ENCODE measurements around the gene C16orf74.

C16orf74 gene

DNA sequence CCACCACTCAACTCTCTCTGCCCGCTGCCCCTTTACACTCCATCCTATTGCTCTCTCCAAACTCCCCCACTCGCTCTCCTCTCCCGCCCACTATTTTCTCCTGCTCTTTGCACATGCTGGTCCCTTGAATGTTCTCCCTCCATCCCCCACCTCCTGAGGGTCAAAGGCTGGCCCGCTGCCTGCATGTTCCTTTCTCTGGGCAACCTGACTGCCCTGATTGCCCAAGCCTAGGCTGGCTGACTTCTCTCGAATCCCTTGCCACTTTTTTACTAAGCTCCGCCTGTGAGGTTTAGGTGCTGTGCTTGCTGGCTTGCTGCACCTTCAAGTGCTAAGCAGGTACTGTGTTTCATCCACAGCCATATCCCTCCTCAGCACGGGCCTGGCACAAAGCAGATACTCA lies 45.7 kb upstream of the C16orf74 start:
- Histone ChIP-seq H3K4me1 (peaks cover 0 to 34% (median 22%) of the 10 kb centered on the region in 4 donors), H3K36me3 (peaks cover 3 to 49% (median 24%) of the 10 kb centered on the region in 3 donors), H3K27me3 (no peaks in the 10 kb centered on the region), H3K9me3 (no peaks in the 10 kb centered on the region), H3K27ac (no peak overlapping the region), H3K4me3 (no peak overlapping the region)
- TF ChIP-seq, protein P1, sequence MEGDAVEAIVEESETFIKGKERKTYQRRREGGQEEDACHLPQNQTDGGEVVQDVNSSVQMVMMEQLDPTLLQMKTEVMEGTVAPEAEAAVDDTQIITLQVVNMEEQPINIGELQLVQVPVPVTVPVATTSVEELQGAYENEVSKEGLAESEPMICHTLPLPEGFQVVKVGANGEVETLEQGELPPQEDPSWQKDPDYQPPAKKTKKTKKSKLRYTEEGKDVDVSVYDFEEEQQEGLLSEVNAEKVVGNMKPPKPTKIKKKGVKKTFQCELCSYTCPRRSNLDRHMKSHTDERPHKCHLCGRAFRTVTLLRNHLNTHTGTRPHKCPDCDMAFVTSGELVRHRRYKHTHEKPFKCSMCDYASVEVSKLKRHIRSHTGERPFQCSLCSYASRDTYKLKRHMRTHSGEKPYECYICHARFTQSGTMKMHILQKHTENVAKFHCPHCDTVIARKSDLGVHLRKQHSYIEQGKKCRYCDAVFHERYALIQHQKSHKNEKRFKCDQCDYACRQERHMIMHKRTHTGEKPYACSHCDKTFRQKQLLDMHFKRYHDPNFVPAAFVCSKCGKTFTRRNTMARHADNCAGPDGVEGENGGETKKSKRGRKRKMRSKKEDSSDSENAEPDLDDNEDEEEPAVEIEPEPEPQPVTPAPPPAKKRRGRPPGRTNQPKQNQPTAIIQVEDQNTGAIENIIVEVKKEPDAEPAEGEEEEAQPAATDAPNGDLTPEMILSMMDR (IDR thresholded peaks at IDR 0.05) = no peak
- DNase-seq = no peak
- intact Hi-C loops (cut with DNase I; ENCODE audit: low total_unique reads) = no loop called here

DNA sequence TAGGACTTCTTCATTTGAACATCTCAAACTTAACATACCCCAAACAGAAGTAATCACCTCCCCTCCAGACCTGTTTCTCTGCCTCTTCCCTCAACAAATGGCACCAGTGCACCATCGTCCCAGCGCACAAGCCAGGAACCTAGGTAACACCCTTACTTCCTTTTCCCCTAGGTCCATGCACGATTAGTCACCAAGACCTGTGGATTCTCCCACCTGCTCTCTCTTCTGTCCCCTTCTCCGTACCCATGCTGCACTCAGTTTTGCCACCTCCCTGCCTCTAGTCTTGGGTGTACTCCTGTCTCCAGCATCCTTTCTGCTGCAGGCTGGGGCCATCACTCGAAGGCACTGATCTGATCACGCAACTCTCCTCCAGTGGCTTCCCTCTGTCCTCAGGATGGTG lies 45.3 kb upstream of the C16orf74 start:
- Histone ChIP-seq H3K4me3 (no peak overlapping the region), H3K4me1 (peaks cover 0 to 33% (median 21%) of the 10 kb centered on the region in 4 donors), H3K36me3 (peaks cover 0 to 46% (median 21%) of the 10 kb centered on the region in 3 donors), H3K27me3 (no peaks in the 10 kb centered on the region), H3K9me3 (no peaks in the 10 kb centered on the region), H3K27ac (no peak overlapping the region)
- TF ChIP-seq, protein P1 (IDR thresholded peaks at IDR 0.05) = no peak
- intact Hi-C loops (cut with DNase I; ENCODE audit: low total_unique reads) = no loop called here
- no peak for DNase-seq

DNA sequence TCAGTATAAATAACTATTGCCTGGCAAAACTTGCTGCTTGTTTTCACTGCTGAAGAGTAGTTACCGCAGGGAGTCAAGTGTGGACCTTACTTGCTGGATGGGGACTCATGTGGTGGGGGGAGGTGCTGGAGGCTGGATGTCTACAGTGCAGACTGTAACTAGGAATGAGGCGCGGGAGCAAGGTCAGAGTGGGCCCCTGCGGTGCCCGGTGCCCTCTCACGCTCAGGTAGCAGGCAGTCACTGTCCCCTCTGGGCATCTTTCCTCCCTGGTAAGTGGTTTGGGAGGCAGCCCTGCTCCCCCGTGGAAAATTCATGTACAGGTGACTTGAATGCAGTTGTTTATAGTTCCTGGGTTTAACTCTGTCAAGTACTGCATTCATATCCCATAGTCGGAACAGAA lies 43.8 kb upstream of the C16orf74 start:
- intact Hi-C loops (cut with DNase I; ENCODE audit: low total_unique reads) = no loop called here
- no peak for DNase-seq
- no peak overlapping the region for H3K4me3 ChIP-seq
- H3K27me3 ChIP-seq = no peaks in the 10 kb centered on the region
- TF ChIP-seq, protein P1 (IDR thresholded peaks at IDR 0.05) = no peak
- H3K27ac ChIP-seq = no peak overlapping the region
- peaks cover 0 to 21% (median 12%) of the 10 kb centered on the region in 4 donors for H3K4me1 ChIP-seq
- no peaks in the 10 kb centered on the region for H3K9me3 ChIP-seq
- peaks cover 0 to 46% (median 21%) of the 10 kb centered on the region in 3 donors for H3K36me3 ChIP-seq

DNA sequence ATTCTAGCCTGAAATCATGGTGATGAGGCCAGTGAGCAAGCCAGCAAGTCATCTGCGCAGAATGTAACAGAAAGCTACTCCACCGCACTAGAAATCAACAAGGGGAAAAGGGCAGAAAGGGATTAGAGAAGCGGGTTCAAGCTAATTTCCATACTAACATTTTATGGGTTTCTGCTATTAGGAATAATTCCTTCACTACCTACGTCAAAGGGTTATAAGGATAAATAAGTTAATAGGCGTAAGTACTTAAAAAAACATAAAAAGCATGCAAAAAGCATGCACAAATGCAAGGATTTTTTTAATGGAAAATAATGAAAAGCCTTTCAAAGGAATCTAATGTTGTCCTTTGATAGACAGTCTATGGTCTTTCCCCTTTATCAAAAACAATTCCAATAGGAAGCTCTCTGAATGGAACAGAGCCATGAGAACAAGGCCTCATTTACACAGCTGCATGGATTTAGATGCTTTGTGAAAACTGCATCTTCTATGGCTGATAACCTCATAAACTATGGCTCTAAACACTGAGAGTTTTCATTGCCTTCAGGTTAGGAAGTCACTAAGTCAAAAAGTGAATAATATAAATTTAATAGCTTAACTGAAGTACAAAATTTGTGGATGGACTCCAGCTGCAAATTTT lies 42.9 kb upstream of the C16orf74 start:
- Histone ChIP-seq H3K4me3 (no peak overlapping the region), H3K36me3 (peaks cover under 1 to 48% (median 24%) of the 10 kb centered on the region in 3 donors), H3K27ac (no peak overlapping the region), H3K4me1 (peaks cover 0 to 19% (median 12%) of the 10 kb centered on the region in 4 donors), H3K9me3 (no peaks in the 10 kb centered on the region), H3K27me3 (no peaks in the 10 kb centered on the region)
- intact Hi-C loops (cut with DNase I; ENCODE audit: low total_unique reads) = no loop called here
- no peak for DNase-seq
- TF ChIP-seq, protein P1 (IDR thresholded peaks at IDR 0.05) = no peak

DNA sequence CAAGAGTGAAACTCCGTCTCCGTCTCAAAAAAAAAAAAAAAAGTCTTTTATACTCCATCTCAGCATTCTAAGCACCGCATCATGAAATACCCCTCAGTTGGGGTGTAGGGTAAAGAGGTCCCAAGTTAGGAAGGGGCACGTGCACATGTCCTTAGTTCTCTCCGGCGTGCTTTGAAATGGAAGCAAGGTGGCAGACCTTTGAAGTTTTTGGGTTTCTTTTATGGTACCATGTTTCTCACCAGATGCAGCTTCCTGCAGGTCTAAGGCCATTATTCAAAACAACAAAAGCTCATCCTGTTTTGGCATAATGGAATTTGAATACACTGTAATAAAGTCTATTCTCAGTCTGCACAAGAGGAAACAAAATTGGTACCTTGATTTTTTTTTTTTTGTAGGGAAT lies 38.9 kb upstream of the C16orf74 start:
- TF ChIP-seq, protein P1 (IDR thresholded peaks at IDR 0.05) = no peak
- H3K4me1 ChIP-seq = no peaks in the 10 kb centered on the region
- H3K27me3 ChIP-seq = no peaks in the 10 kb centered on the region
- intact Hi-C loops (cut with DNase I; ENCODE audit: low total_unique reads) = no loop called here
- peaks cover 34 to 64% (median 50%) of the 10 kb centered on the region in 3 donors for H3K36me3 ChIP-seq
- no peak for DNase-seq
- H3K4me3 ChIP-seq = no peak overlapping the region
- no peaks in the 10 kb centered on the region for H3K9me3 ChIP-seq
- H3K27ac ChIP-seq = no peak overlapping the region

Data from tibial artery (tissue), 4 donors.